Panc1 (cell line): ENCODE measurements around the gene OR52E4. TPM values are rescaled to one million over a fixed set of nuclear protein-coding genes. Genes with fewer than 3 reads are reported as not detected.

Experiments
- ATAC-seq: fragments of 200-7000 bp; cut with Tn5 transposase; 2 replicates; pipeline ENCODE4 v1.9.1; 2020; ENCODE audit warnings: mild to moderate bottlenecking, moderate library complexity
- BruUV-seq: library from RNA; stranded (reverse); fragments of 400-500 nt; replicated peaks from 2 replicates; lab custom pipeline; 2021; lab: Mats Ljungman, UMichigan
- CTCF ChIA-PET: fragments of 300-600 bp; sonication (Branson Sonifier 250); formaldehyde crosslinking; loops from one replicate; lab custom pipeline; 2022; ENCODE audit warnings: antibody characterized with exemption; lab: Charles Lee
- POLR2A ChIA-PET: fragments of 300-600 bp; sonication (Branson Sonifier 250); formaldehyde crosslinking; loops from one replicate; lab custom pipeline; 2022; ENCODE audit warnings: antibody characterized with exemption; lab: Charles Lee
- DNase-seq: peaks from one replicate; pipeline ENCODE4 v3.0.0-alpha.2; 2010; ENCODE audit warnings: low read depth, low spot score
- H3K27ac ChIP-seq: 2 replicates; pipeline ENCODE4 v1.5.1; 2011; ENCODE audit warnings: mild to moderate bottlenecking, low read length, inconsistent platforms
- H3K27me3 ChIP-seq: fragments of 200-500 bp; sonication (Bioruptor generic); 2 replicates; pipeline ENCODE4 v1.6.0; 2014; ENCODE audit warnings: low read length, inconsistent platforms; ENCODE audit not compliant: control insufficient read depth, insufficient read depth
- H3K36me3 ChIP-seq: fragments of 200-500 bp; sonication (Bioruptor generic); 2 replicates; pipeline ENCODE4 v1.5.1; 2014; ENCODE audit warnings: inconsistent platforms, mild to moderate bottlenecking, low read length, moderate library complexity; ENCODE audit not compliant: control insufficient read depth, insufficient read depth
- H3K4me1 ChIP-seq: 2 replicates; pipeline ENCODE4 v1.5.1; 2011; ENCODE audit warnings: inconsistent platforms, mild to moderate bottlenecking, low read length, moderate library complexity; ENCODE audit not compliant: control insufficient read depth, insufficient read depth
- H3K4me3 ChIP-seq, 2 experiments: 2 replicates each; pipeline ENCODE4 v1.5.1; 2011 to 2012; ENCODE audit warnings: low read depth in 2 of 2, low read length in 2 of 2, mild to moderate bottlenecking in 2 of 2, inconsistent platforms in 1 of 2, moderate library complexity in 1 of 2
- H3K9me3 ChIP-seq: fragments of 200-500 bp; sonication (Bioruptor generic); 2 replicates; pipeline ENCODE4 v1.5.1; 2014; ENCODE audit warnings: low read depth, mild to moderate bottlenecking, inconsistent platforms, low read length, moderate library complexity; ENCODE audit not compliant: control insufficient read depth, insufficient read depth
- CTCF ChIP-seq: fragments of 450-650 bp; IDR thresholded peaks from 2 replicates; pipeline ENCODE4 v1.5.1; 2017; ENCODE audit warnings: mild to moderate bottlenecking
- REST ChIP-seq, 2 experiments: IDR thresholded peaks; 2 replicates each; pipeline ENCODE4 v1.6.1; 2011 to 2012; ENCODE audit warnings: low read depth in 2 of 2, control low read depth in 1 of 2, low read length in 1 of 2, mild to moderate bottlenecking in 1 of 2, moderate library complexity in 1 of 2; ENCODE audit not compliant: insufficient read depth in 1 of 2
- TCF7L2 ChIP-seq: IDR thresholded peaks from 2 replicates; pipeline ENCODE4 v1.6.1; 2011; ENCODE audit warnings: mild to moderate bottlenecking, low read depth, low read length, inconsistent platforms
- in situ Hi-C: cut with HindIII; loops from 2 replicates; pipeline ENCODE4 v1.10.0; 2016; ENCODE audit warnings: low sequenced_read_pairs, low pct_unique_long_range_greater_than_20kb
- intact Hi-C: fragments of 100-400 bp; cut with micrococcal nuclease; formaldehyde crosslinking; loops from one replicate; pipeline ENCODE4 v1.10.0; 2022; ENCODE audit not compliant: unreplicated experiment
- total RNA-seq: library from RNA; stranded (reverse); gene quantifications from one replicate; pipeline ENCODE4 v1.2.1, GENCODE V29; 2021; ENCODE audit not compliant: unreplicated experiment

The OR52E4 gene
- total RNA-seq, 1 experiment from 2014 or later, result not detected

GRCh38 chr11:5933116-5933515, 52.7 kb downstream of the OR52E4 start:
- DNase-seq, result no peak
- no TSS peak for BruUV-seq
- ChIA-PET CTCF (no interaction called here), POLR2A (no interaction called here)
- in situ Hi-C loops (no loop called here), intact Hi-C loops (no loop called here)
- no peak overlapping the region for H3K27ac ChIP-seq
- no peaks in the 10 kb centered on the region for H3K36me3 ChIP-seq
- H3K4me1 ChIP-seq, result no peaks in the 10 kb centered on the region
- no peaks in the 10 kb centered on the region for H3K27me3 ChIP-seq
- ATAC-seq, result no peak
- no peak overlapping the region for H3K4me3 ChIP-seq
- peaks cover 3% of the 10 kb centered on the region; the same call in 1 of the 2 replicates for H3K9me3 ChIP-seq
- TF ChIP-seq CTCF, result no peak
- TF ChIP-seq TCF7L2, result no peak
- TF ChIP-seq REST (IDR thresholded peaks at IDR 0.05; ENCODE audit: insufficient read depth in 1 of 2, low read depth in 2 of 2, low read length in 1 of 2), result no peak

Other genes with a start within 250 kb of the OR52E4 start
- 56.1 TPM for gene TRIM5, start 195.6 kb upstream of the OR52E4 start, total RNA-seq
- gene TRIM22, start 190.8 kb upstream of the OR52E4 start, total RNA-seq, result 1.4 TPM
- gene OR56B1, start 144.2 kb upstream of the OR52E4 start, total RNA-seq, result not detected
- gene OR52N4, start 126.4 kb upstream of the OR52E4 start, total RNA-seq, result not detected
- gene OR52N5, start 97.3 kb upstream of the OR52E4 start, total RNA-seq, result not detected
- gene OR52N1, start 89.4 kb upstream of the OR52E4 start, total RNA-seq, result not detected
- gene OR52N2, start 71.7 kb upstream of the OR52E4 start, total RNA-seq, result not detected
- gene OR52E6, start 38.7 kb upstream of the OR52E4 start, total RNA-seq, result not detected
- gene OR52E8, start 22.9 kb upstream of the OR52E4 start, total RNA-seq, result not detected
- not detected for gene OR52E5, start 12.6 kb downstream of the OR52E4 start, total RNA-seq
- not detected for gene OR56A3, start 61.6 kb downstream of the OR52E4 start, total RNA-seq
- gene OR56A5, start 87.9 kb downstream of the OR52E4 start, total RNA-seq, result not detected
- gene OR52L1, start 106.4 kb downstream of the OR52E4 start, total RNA-seq, result not detected
- not detected for gene OR56A4, start 126.3 kb downstream of the OR52E4 start, total RNA-seq
- not detected for gene OR56A1, start 150.1 kb downstream of the OR52E4 start, total RNA-seq
- gene OR56B4, start 227.1 kb downstream of the OR52E4 start, total RNA-seq, result not detected